ENCODE measurements around the gene TMEM60. TPM values are rescaled to one million over a fixed set of nuclear protein-coding genes. Genes with fewer than 3 reads are reported as not detected.
A peak's percentile ranks its signal among the peaks of the same experiment; 100 is the strongest.

TMEM60 gene
- 1 to 10 TPM; 1.2 to 2.4 TPM for total RNA-seq
- polyA plus RNA-seq (2013, experiment 1 of 2) = 18.7 TPM
- polyA plus RNA-seq (2013, experiment 2 of 2) = 12.6 TPM
- total RNA-seq = 3.9 to 18.2 (median 10.0) reads per million in 172 experiments

- H3K36me3 ChIP-seq (ENCODE audit: insufficient read depth, low read length) = peaks cover 4% of the 10 kb centered on the region
- peaks cover 35% of the 10 kb centered on the region for H3K36me3 Mint-ChIP-seq (ENCODE audit: low read depth)
- peak within 1 kb of the TSS; percentile 55 to 76 for H3K27ac ChIP-seq (ENCODE audit: low read depth in 1 of 2, low read length in 2 of 2)
- H3K4me3 ChIP-seq (ENCODE audit: low read length) = peak within 1 kb of the TSS; percentile 81
- H3K4me1 ChIP-seq (ENCODE audit: insufficient read depth, low read length) = peaks cover 23% of the 10 kb centered on the region
- intact Hi-C loops (cut with DNase I, micrococcal nuclease) = loop anchor here (2.0 to 10.0 kb wide), 6 partner anchors 34 to 262 kb away; partner anchors contain the start of genes PTPN12 (in 2 of the 2) and RSBN1L (in 2 of the 2)
- peak within 1 kb of the TSS; percentile 87 for H3K27ac Mint-ChIP-seq
- no peaks in the 10 kb centered on the region for H3K9me3 ChIP-seq (ENCODE audit: control insufficient read depth in 1 of 2, insufficient read depth in 1 of 2, low read length in 2 of 2)
- no peaks in the 10 kb centered on the region for H3K27me3 ChIP-seq (ENCODE audit: control insufficient read depth in 1 of 2, insufficient read depth in 2 of 2, low read length in 2 of 2)
- peak; percentile 80 to 99 (median 89) for DNase-seq
- ATAC-seq (ENCODE audit: poor library complexity) = peak; percentile 87
- H3K27me3 Mint-ChIP-seq = no peaks in the 10 kb centered on the region
- peak; percentile 72 for TF ChIP-seq CTCF (IDR thresholded peaks at IDR 0.05)
- ChIA-PET CTCF (interaction anchor here (0.7 to 2.0 kb wide), 17 partner anchors 32 to 222 kb away, joined by 3 to 7 read pairs (median 4); partner anchors contain the start of gene RSBN1L), POLR2A (interaction anchor here (0.7 to 2.2 kb wide), 13 partner anchors 14 to 446 kb away, joined by 3 to 14 read pairs (median 4); partner anchors contain the start of gene RSBN1L)
- peak within 1 kb of the TSS; percentile 95 for H3K4me3 Mint-ChIP-seq
- H3K9me3 Mint-ChIP-seq = no peaks in the 10 kb centered on the region
- peaks cover 86% of the 10 kb centered on the region for H3K4me1 Mint-ChIP-seq (ENCODE audit: low read depth)
These were observed at the start of gene TMEM60, which contains the start of gene PHTF2 for GRCh38 chr7:77798394-77799077. TSS of gene TMEM60 (minus strand) at chr7:77798434. CDS start at chr7:77794373, 4,061 bp downstream. TSS of gene PHTF2 (plus strand) at chr7:77798773.

GRCh38 chr7:77846317-77847092 lies 48.3 kb upstream of the TMEM60 start:
- no peak overlapping the region for H3K27ac ChIP-seq (ENCODE audit: low read depth in 1 of 2, low read length in 2 of 2)
- no peak overlapping the region for H3K27ac Mint-ChIP-seq
- intact Hi-C loops (cut with DNase I, micrococcal nuclease) = no loop called here
- ChIA-PET POLR2A (interaction anchor here (1.5 kb wide), 2 partner anchors 43 to 48 kb away, joined by 4 read pairs; partner anchors contain the start of genes PHTF2 and TMEM60), CTCF (no interaction called here)
- TF ChIP-seq CTCF (IDR thresholded peaks at IDR 0.05) = no peak
- H3K4me3 ChIP-seq (ENCODE audit: low read length) = no peak overlapping the region
- peaks cover 4% of the 10 kb centered on the region for H3K4me1 ChIP-seq (ENCODE audit: insufficient read depth, low read length)
- H3K36me3 ChIP-seq (ENCODE audit: insufficient read depth, low read length) = no peaks in the 10 kb centered on the region
- ATAC-seq (ENCODE audit: poor library complexity) (no peak), DNase-seq (no peak)
- H3K9me3 Mint-ChIP-seq = no peaks in the 10 kb centered on the region
- peaks cover 49% of the 10 kb centered on the region for H3K36me3 Mint-ChIP-seq (ENCODE audit: low read depth)
- H3K4me3 Mint-ChIP-seq = no peak overlapping the region
- H3K4me1 Mint-ChIP-seq (ENCODE audit: low read depth) = peaks cover 56% of the 10 kb centered on the region
- no peaks in the 10 kb centered on the region for H3K27me3 ChIP-seq (ENCODE audit: control insufficient read depth in 1 of 2, insufficient read depth in 2 of 2, low read length in 2 of 2)
- no peaks in the 10 kb centered on the region for H3K9me3 ChIP-seq (ENCODE audit: control insufficient read depth in 1 of 2, insufficient read depth in 1 of 2, low read length in 2 of 2)
- no peaks in the 10 kb centered on the region for H3K27me3 Mint-ChIP-seq

GRCh38 chr7:77843194-77843593 lies 45.0 kb upstream of the TMEM60 start:
- Histone ChIP-seq H3K27me3 (ENCODE audit: control insufficient read depth in 1 of 2, insufficient read depth in 2 of 2, low read length in 2 of 2) (no peaks in the 10 kb centered on the region), H3K4me1 (ENCODE audit: insufficient read depth, low read length) (no peaks in the 10 kb centered on the region), H3K27ac (ENCODE audit: low read depth in 1 of 2, low read length in 2 of 2) (no peak overlapping the region), H3K36me3 (ENCODE audit: insufficient read depth, low read length) (no peaks in the 10 kb centered on the region), H3K4me3 (ENCODE audit: low read length) (no peak overlapping the region), H3K9me3 (ENCODE audit: control insufficient read depth in 1 of 2, insufficient read depth in 1 of 2, low read length in 2 of 2) (no peaks in the 10 kb centered on the region)
- no peak overlapping the region for H3K27ac Mint-ChIP-seq
- ChIA-PET CTCF (interaction anchor here (0.7 kb wide), 1 partner anchor 19 kb away, joined by 3 read pairs; no protein-coding TSS in a partner anchor), POLR2A (no interaction called here)
- H3K27me3 Mint-ChIP-seq = no peaks in the 10 kb centered on the region
- no peak overlapping the region for H3K4me3 Mint-ChIP-seq
- H3K9me3 Mint-ChIP-seq = no peaks in the 10 kb centered on the region
- no peak for TF ChIP-seq CTCF (IDR thresholded peaks at IDR 0.05)
- ATAC-seq (ENCODE audit: poor library complexity) (no peak), DNase-seq (no peak)
- intact Hi-C loops (cut with DNase I, micrococcal nuclease) = no loop called here
- peaks cover 30% of the 10 kb centered on the region for H3K36me3 Mint-ChIP-seq (ENCODE audit: low read depth)
- peaks cover 49% of the 10 kb centered on the region for H3K4me1 Mint-ChIP-seq (ENCODE audit: low read depth)
